ENCODE measurements around the gene MZT2A. TPM values are rescaled to one million over a fixed set of nuclear protein-coding genes. Genes with fewer than 3 reads are reported as not detected.
"Not testable (repeated sequence)": the region's sequence is repeated elsewhere in the genome, so short reads cannot be mapped to it uniquely, and the experiment has no call there.

The MZT2A gene
- total and polyA plus RNA-seq, 4 donors, result 17.6 to 74.2 (median 53.0) TPM

- peaks cover 2 to 18% (median 13%) of the 10 kb centered on the region in 4 donors for H3K4me1 ChIP-seq (ENCODE audit: control insufficient read depth in 4 of 4, insufficient read depth in 4 of 4, low read length in 3 of 4)
- WGBS, result 95% methylated on average over 1 of the region's 1 CpG
- DNase-seq (ENCODE audit: low spot score); H3K36me3 ChIP-seq (ENCODE audit: control insufficient read depth in 4 of 4, insufficient read depth in 3 of 4, low read depth in 1 of 4, low read length in 3 of 4); H3K27ac ChIP-seq (ENCODE audit: low read depth in 1 of 2, low read length in 2 of 2); H3K27me3 ChIP-seq (ENCODE audit: control insufficient read depth in 4 of 4, insufficient read depth in 4 of 4, low read length in 3 of 4); H3K4me3 ChIP-seq (ENCODE audit: low read depth in 1 of 3, low read length in 3 of 3); H3K9ac ChIP-seq (ENCODE audit: low read depth in 1 of 2, low read length in 2 of 2); H3K9me3 ChIP-seq (ENCODE audit: control insufficient read depth in 4 of 4, low read length in 3 of 4): not testable (repeated sequence)
Observed at GRCh38 chr2:131495506-131495905, 3.3 kb upstream of the MZT2A start.

- Histone ChIP-seq H3K27me3 (ENCODE audit: control insufficient read depth in 4 of 4, insufficient read depth in 4 of 4, low read length in 3 of 4) (no peaks in the 10 kb centered on the region), H3K9ac (ENCODE audit: low read depth in 1 of 2, low read length in 2 of 2) (peak overlapping the region; percentile 67 to 77), H3K4me1 (ENCODE audit: control insufficient read depth in 4 of 4, insufficient read depth in 4 of 4, low read length in 3 of 4) (peaks cover 2 to 18% (median 13%) of the 10 kb centered on the region in 4 donors), H3K4me3 (ENCODE audit: low read depth in 1 of 3, low read length in 3 of 3) (peak overlapping the region; percentile 74 to 94 (median 88)), H3K36me3 (ENCODE audit: control insufficient read depth in 4 of 4, insufficient read depth in 3 of 4, low read depth in 1 of 4, low read length in 3 of 4) (no peaks in the 10 kb centered on the region), H3K27ac (ENCODE audit: low read depth in 1 of 2, low read length in 2 of 2) (peak overlapping the region; percentile 71 to 93), H3K9me3 (ENCODE audit: control insufficient read depth in 4 of 4, low read length in 3 of 4) (no peaks in the 10 kb centered on the region)
- no peak for DNase-seq (ENCODE audit: low spot score)
- under 1% methylated on average over 40 of the region's 40 CpGs for WGBS
- TF ChIP-seq, protein P1, sequence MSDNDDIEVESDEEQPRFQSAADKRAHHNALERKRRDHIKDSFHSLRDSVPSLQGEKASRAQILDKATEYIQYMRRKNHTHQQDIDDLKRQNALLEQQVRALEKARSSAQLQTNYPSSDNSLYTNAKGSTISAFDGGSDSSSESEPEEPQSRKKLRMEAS (IDR thresholded peaks at IDR 0.05), result no peak
- TF ChIP-seq ZBTB33 (IDR thresholded peaks at IDR 0.05) (no peak), NR2F2 (IDR thresholded peaks at IDR 0.05) (no peak), JUND (IDR thresholded peaks at IDR 0.05) (no peak), HNF4G (IDR thresholded peaks at IDR 0.05) (no peak), TAF1 (conservative IDR thresholded peaks at IDR 0.05) (no peak), REST (IDR thresholded peaks at IDR 0.05) (no peak), GABPA (IDR thresholded peaks at IDR 0.05 in 1 of 2, conservative IDR thresholded peaks at IDR 0.05 in 1 of 2) (no peak)
Observed at GRCh38 chr2:131493199-131493968, 1.2 kb upstream of the MZT2A start.

DNA sequence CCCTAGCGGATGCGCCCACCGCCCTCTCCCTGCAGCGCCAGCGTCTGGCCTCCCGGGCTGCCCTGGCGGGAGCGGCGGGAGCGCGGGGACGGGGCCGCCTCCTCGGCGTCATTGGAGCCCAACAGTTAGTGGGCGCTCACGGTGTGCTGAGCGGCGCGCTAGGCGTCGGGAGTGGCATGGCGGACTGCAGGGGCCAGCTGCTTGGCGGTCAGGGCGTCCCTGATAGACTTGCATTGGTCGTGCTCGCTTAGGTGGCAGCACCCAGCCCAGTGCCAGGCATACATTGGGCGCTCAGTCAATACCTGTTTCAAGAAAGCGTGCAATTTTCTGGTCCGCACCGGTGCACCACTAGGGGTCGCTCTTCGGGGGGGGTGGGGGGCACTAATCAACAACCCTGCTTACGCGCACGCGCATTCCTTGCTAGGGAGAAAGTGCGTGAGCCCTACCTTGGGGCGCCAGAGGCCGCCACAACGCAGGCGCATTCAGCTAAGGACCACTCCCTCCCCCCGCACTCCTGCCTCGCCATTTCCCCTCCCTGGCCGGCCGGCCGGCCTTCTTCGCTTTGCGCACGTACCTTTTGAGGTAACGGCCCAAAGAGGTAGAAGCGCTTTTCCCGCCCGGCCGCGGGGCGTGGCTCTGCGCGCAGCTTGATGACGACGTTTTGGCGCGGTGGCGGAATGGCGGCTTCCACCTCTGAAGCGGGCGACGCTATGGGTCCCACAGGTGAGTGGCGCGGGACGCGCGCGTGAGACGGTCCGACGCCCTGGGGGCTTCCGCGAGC lies 411 bp upstream of the MZT2A start:
- DNase-seq (ENCODE audit: low spot score), result peak; percentile 93
- Histone ChIP-seq H3K27ac (ENCODE audit: low read depth in 1 of 2, low read length in 2 of 2) (peak overlapping the region; percentile 71 to 93), H3K36me3 (ENCODE audit: control insufficient read depth in 4 of 4, insufficient read depth in 3 of 4, low read depth in 1 of 4, low read length in 3 of 4) (peaks cover 0 to 2% (median 0%) of the 10 kb centered on the region in 4 donors), H3K9ac (ENCODE audit: low read depth in 1 of 2, low read length in 2 of 2) (peak overlapping the region; percentile 67 to 77), H3K9me3 (ENCODE audit: control insufficient read depth in 4 of 4, low read length in 3 of 4) (no peaks in the 10 kb centered on the region), H3K4me1 (ENCODE audit: control insufficient read depth in 4 of 4, insufficient read depth in 4 of 4, low read length in 3 of 4) (peaks cover 2 to 18% (median 13%) of the 10 kb centered on the region in 4 donors), H3K27me3 (ENCODE audit: control insufficient read depth in 4 of 4, insufficient read depth in 4 of 4, low read length in 3 of 4) (no peaks in the 10 kb centered on the region), H3K4me3 (ENCODE audit: low read depth in 1 of 3, low read length in 3 of 3) (peak overlapping the region; percentile 74 to 94 (median 88))
- under 1% methylated on average over 79 of the region's 79 CpGs for WGBS
- TF ChIP-seq YY1 (IDR thresholded peaks at IDR 0.05) (peak; percentile 98), RAD21 (IDR thresholded peaks at IDR 0.05) (peak; percentile 47 to 61), TAF1 (conservative IDR thresholded peaks at IDR 0.05) (no peak), EGR1 (IDR thresholded peaks at IDR 0.05; ENCODE audit: low read depth in 2 of 2) (peak in 1 of 2 donors; percentile 35), HNF4A (conservative IDR thresholded peaks at IDR 0.05) (peak; percentile 26 to 32), ZBTB33 (IDR thresholded peaks at IDR 0.05) (no peak), FOXA1 (IDR thresholded peaks at IDR 0.05) (no peak), HNF4G (IDR thresholded peaks at IDR 0.05) (no peak), FOXA2 (IDR thresholded peaks at IDR 0.05) (peak; percentile 60)
- TF ChIP-seq, protein P2, sequence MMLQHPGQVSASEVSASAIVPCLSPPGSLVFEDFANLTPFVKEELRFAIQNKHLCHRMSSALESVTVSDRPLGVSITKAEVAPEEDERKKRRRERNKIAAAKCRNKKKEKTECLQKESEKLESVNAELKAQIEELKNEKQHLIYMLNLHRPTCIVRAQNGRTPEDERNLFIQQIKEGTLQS (IDR thresholded peaks at IDR 0.05), result no peak

Measured in liver (tissue), 9 donors.